GM20431 (cell line): ENCODE data around the gene COBL.

Source experiments
- in situ Hi-C: fragments of 300-500 bp; cut with MseI, MboI; formaldehyde crosslinking; loops from one replicate; pipeline ENCODE4 v1.15.0; 2020; ENCODE audit warnings: low sequenced_read_pairs; ENCODE audit not compliant: unreplicated experiment

COBL gene

GRCh38 chr7:51103718-51104117 lies 212.9 kb downstream of the COBL start:
- in situ Hi-C loops: no loop called here

- in situ Hi-C loops: no loop called here
These were observed 213.8 kb downstream of the COBL start for GRCh38 chr7:51102828-51103227.

- in situ Hi-C loops: no loop called here
These were observed 215.4 kb downstream of the COBL start for GRCh38 chr7:51101111-51101757.

- in situ Hi-C loops: no loop called here
These were observed 226.2 kb downstream of the COBL start for GRCh38 chr7:51090411-51090810.

- in situ Hi-C loops: no loop called here
These were observed 231.4 kb downstream of the COBL start for GRCh38 chr7:51085034-51085692.

GRCh38 chr7:51084121-51084520 lies 232.5 kb downstream of the COBL start:
- in situ Hi-C loops: no loop called here

- in situ Hi-C loops: no loop called here
These were observed 233.6 kb downstream of the COBL start for GRCh38 chr7:51082940-51083533.

- in situ Hi-C loops: no loop called here
These were observed 234.3 kb downstream of the COBL start for GRCh38 chr7:51082096-51082840.

- in situ Hi-C loops: no loop called here
These were observed 235.2 kb downstream of the COBL start for GRCh38 chr7:51081270-51081890.

- in situ Hi-C loops: no loop called here
These were observed 235.9 kb downstream of the COBL start for GRCh38 chr7:51080622-51081269.

GRCh38 chr7:51080216-51080615 lies 236.4 kb downstream of the COBL start:
- in situ Hi-C loops: no loop called here

- in situ Hi-C loops: no loop called here
These were observed 237.1 kb downstream of the COBL start for GRCh38 chr7:51079494-51079893.

- in situ Hi-C loops: no loop called here
These were observed 238.0 kb downstream of the COBL start for GRCh38 chr7:51078653-51079052.

GRCh38 chr7:51077987-51078370 lies 238.6 kb downstream of the COBL start:
- in situ Hi-C loops: no loop called here

- in situ Hi-C loops: no loop called here
These were observed 239.2 kb downstream of the COBL start for GRCh38 chr7:51077316-51077986.

- in situ Hi-C loops: no loop called here
These were observed 240.7 kb downstream of the COBL start for GRCh38 chr7:51075681-51076580.

GRCh38 chr7:51073171-51073570 lies 243.4 kb downstream of the COBL start:
- in situ Hi-C loops: no loop called here

GRCh38 chr7:51072281-51072680 lies 244.3 kb downstream of the COBL start:
- in situ Hi-C loops: no loop called here
